HL-60 (cell line): ENCODE measurements around the gene TANGO2.

Experiments used
- POLR2AphosphoS5 ChIP-seq: IDR thresholded peaks from 2 replicates; pipeline ENCODE4 v1.6.1; 2012; ENCODE audit warnings: low read depth
- REST ChIP-seq: IDR thresholded peaks from 2 replicates; pipeline ENCODE4 v1.6.1; 2012; ENCODE audit warnings: low read depth; ENCODE audit not compliant: insufficient replicate concordance
- TF ChIP-seq, protein P1 (sequence below): IDR thresholded peaks from one replicate; pipeline ENCODE4 v1.5.1; 2011; ENCODE audit warnings: low read length, control low read depth, inconsistent platforms; ENCODE audit not compliant: insufficient read depth

GRCh38 chr22:19986410-19987341, 34.2 kb upstream of the TANGO2 start:
- TF ChIP-seq, protein P1, sequence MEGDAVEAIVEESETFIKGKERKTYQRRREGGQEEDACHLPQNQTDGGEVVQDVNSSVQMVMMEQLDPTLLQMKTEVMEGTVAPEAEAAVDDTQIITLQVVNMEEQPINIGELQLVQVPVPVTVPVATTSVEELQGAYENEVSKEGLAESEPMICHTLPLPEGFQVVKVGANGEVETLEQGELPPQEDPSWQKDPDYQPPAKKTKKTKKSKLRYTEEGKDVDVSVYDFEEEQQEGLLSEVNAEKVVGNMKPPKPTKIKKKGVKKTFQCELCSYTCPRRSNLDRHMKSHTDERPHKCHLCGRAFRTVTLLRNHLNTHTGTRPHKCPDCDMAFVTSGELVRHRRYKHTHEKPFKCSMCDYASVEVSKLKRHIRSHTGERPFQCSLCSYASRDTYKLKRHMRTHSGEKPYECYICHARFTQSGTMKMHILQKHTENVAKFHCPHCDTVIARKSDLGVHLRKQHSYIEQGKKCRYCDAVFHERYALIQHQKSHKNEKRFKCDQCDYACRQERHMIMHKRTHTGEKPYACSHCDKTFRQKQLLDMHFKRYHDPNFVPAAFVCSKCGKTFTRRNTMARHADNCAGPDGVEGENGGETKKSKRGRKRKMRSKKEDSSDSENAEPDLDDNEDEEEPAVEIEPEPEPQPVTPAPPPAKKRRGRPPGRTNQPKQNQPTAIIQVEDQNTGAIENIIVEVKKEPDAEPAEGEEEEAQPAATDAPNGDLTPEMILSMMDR, result no peak
- TF ChIP-seq REST (no peak), POLR2AphosphoS5 (no peak)
